ENCODE measurements around the gene DDI2. TPM values are rescaled to one million over a fixed set of nuclear protein-coding genes. Genes with fewer than 3 reads are reported as not detected.

Gene DDI2
- total and polyA plus RNA-seq, 9 of the 15 experiments (the other 6 are each of a cell fraction or from before 2014, with no cell fraction given), result 6.5 to 48.4 (median 21.2) TPM

DNA sequence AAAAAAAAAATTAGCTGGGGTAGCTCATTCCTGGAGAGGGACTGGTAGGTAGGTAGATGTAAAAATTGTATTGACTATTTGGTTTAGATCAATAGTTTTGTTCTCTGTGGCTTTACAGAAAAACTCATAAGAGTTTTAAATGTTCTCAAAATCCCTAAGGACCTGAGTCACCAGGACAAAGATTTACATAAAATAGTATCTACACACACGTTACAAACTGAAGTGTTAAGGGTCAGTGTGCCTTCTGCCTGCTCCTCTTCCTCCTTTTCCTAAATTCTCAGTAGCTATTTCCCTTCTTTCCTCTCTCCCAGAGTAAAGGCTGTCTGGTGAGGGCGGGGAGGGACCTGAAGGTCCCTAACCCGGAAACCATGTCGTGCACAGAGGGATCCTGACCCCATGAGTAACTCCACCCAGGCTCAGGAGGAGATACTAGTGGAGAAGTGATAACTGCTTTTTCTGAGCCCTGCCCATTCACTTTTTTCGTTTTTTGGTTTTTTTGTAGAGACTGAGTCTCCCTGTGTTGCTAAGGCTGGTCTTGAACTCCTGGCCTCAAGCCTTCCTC is 74.9 kb downstream of the DDI2 start (continued):
- TF ChIP-seq, protein P1, sequence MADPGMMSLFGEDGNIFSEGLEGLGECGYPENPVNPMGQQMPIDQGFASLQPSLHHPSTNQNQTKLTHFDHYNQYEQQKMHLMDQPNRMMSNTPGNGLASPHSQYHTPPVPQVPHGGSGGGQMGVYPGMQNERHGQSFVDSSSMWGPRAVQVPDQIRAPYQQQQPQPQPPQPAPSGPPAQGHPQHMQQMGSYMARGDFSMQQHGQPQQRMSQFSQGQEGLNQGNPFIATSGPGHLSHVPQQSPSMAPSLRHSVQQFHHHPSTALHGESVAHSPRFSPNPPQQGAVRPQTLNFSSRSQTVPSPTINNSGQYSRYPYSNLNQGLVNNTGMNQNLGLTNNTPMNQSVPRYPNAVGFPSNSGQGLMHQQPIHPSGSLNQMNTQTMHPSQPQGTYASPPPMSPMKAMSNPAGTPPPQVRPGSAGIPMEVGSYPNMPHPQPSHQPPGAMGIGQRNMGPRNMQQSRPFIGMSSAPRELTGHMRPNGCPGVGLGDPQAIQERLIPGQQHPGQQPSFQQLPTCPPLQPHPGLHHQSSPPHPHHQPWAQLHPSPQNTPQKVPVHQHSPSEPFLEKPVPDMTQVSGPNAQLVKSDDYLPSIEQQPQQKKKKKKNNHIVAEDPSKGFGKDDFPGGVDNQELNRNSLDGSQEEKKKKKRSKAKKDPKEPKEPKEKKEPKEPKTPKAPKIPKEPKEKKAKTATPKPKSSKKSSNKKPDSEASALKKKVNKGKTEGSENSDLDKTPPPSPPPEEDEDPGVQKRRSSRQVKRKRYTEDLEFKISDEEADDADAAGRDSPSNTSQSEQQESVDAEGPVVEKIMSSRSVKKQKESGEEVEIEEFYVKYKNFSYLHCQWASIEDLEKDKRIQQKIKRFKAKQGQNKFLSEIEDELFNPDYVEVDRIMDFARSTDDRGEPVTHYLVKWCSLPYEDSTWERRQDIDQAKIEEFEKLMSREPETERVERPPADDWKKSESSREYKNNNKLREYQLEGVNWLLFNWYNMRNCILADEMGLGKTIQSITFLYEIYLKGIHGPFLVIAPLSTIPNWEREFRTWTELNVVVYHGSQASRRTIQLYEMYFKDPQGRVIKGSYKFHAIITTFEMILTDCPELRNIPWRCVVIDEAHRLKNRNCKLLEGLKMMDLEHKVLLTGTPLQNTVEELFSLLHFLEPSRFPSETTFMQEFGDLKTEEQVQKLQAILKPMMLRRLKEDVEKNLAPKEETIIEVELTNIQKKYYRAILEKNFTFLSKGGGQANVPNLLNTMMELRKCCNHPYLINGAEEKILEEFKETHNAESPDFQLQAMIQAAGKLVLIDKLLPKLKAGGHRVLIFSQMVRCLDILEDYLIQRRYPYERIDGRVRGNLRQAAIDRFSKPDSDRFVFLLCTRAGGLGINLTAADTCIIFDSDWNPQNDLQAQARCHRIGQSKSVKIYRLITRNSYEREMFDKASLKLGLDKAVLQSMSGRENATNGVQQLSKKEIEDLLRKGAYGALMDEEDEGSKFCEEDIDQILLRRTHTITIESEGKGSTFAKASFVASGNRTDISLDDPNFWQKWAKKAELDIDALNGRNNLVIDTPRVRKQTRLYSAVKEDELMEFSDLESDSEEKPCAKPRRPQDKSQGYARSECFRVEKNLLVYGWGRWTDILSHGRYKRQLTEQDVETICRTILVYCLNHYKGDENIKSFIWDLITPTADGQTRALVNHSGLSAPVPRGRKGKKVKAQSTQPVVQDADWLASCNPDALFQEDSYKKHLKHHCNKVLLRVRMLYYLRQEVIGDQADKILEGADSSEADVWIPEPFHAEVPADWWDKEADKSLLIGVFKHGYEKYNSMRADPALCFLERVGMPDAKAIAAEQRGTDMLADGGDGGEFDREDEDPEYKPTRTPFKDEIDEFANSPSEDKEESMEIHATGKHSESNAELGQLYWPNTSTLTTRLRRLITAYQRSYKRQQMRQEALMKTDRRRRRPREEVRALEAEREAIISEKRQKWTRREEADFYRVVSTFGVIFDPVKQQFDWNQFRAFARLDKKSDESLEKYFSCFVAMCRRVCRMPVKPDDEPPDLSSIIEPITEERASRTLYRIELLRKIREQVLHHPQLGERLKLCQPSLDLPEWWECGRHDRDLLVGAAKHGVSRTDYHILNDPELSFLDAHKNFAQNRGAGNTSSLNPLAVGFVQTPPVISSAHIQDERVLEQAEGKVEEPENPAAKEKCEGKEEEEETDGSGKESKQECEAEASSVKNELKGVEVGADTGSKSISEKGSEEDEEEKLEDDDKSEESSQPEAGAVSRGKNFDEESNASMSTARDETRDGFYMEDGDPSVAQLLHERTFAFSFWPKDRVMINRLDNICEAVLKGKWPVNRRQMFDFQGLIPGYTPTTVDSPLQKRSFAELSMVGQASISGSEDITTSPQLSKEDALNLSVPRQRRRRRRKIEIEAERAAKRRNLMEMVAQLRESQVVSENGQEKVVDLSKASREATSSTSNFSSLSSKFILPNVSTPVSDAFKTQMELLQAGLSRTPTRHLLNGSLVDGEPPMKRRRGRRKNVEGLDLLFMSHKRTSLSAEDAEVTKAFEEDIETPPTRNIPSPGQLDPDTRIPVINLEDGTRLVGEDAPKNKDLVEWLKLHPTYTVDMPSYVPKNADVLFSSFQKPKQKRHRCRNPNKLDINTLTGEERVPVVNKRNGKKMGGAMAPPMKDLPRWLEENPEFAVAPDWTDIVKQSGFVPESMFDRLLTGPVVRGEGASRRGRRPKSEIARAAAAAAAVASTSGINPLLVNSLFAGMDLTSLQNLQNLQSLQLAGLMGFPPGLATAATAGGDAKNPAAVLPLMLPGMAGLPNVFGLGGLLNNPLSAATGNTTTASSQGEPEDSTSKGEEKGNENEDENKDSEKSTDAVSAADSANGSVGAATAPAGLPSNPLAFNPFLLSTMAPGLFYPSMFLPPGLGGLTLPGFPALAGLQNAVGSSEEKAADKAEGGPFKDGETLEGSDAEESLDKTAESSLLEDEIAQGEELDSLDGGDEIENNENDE (IDR thresholded peaks at IDR 0.05; ENCODE audit: low read depth, low read length), result no peak
- peak; percentile 76 for TF ChIP-seq NR2C1 (IDR thresholded peaks at IDR 0.05)
- peak; percentile 54; the same call in 1 of the 2 replicates for TF ChIP-seq NR2C1 (tag; IDR thresholded peaks at IDR 0.05)
- TF ChIP-seq GABPA (tag; conservative IDR thresholded peaks at IDR 0.05; ENCODE audit: low read depth), result peak; percentile 51
- TF ChIP-seq TGIF2 (CRISPR knock-in tag; IDR thresholded peaks at IDR 0.05), result no peak
- no peak for TF ChIP-seq POLR2H (tag; IDR thresholded peaks at IDR 0.05; ENCODE audit: low read depth)
- TF ChIP-seq IFI16 (CRISPR knock-in tag; IDR thresholded peaks at IDR 0.05), result no peak
- no peak for TF ChIP-seq GMEB1 (CRISPR knock-in tag; IDR thresholded peaks at IDR 0.05)
- TF ChIP-seq ZNF41 (CRISPR knock-in tag; conservative IDR thresholded peaks at IDR 0.05), result no peak
- TF ChIP-seq BCLAF1 (IDR thresholded peaks at IDR 0.05; ENCODE audit: borderline replicate concordance in 1 of 2, control insufficient read depth in 1 of 2, low read depth in 2 of 2, low read length in 1 of 2), result no peak
- TF ChIP-seq NBN (IDR thresholded peaks at IDR 0.05; ENCODE audit: low read depth), result no peak
